OCI-LY7 (cell line): ENCODE data around the gene TARP.

Experiments
- BruUV-seq: library from RNA; stranded (reverse); fragments of 400-500 nt; replicated peaks from 2 replicates; lab custom pipeline; 2021; lab: Mats Ljungman, UMichigan
- CTCF ChIA-PET: fragments of 300-600 bp; sonication (Branson Sonifier 250); formaldehyde crosslinking; loops from one replicate; lab custom pipeline; 2022; ENCODE audit warnings: antibody characterized with exemption; ENCODE audit not compliant: unreplicated experiment; lab: Charles Lee
- POLR2A ChIA-PET: fragments of 300-600 bp; sonication (Branson Sonifier 250); formaldehyde crosslinking; loops from one replicate; lab custom pipeline; 2022; ENCODE audit warnings: antibody characterized with exemption; lab: Charles Lee
- DNase-seq: peaks from one replicate; pipeline ENCODE4 v3.0.0-alpha.2; 2015; ENCODE audit warnings: low spot score
- H2AFZ ChIP-seq: fragments of 200-600 bp; sonication (generic), shearing (Covaris generic); 2 replicates; pipeline ENCODE4 v1.6.1; 2014; ENCODE audit warnings: mild to moderate bottlenecking, antibody characterized with exemption, low read length, moderate library complexity
- H3K27ac ChIP-seq: fragments of 200-600 bp; sonication (generic); 2 replicates; pipeline ENCODE4 v1.5.1; 2014; ENCODE audit warnings: mixed run types, low read depth, mild to moderate bottlenecking, moderate library complexity, low read length, inconsistent platforms; ENCODE audit not compliant: poor library complexity, severe bottlenecking
- H3K36me3 ChIP-seq: fragments of 200-600 bp; sonication (generic); 2 replicates; pipeline ENCODE4 v1.6.1; 2014; ENCODE audit warnings: mild to moderate bottlenecking, antibody characterized with exemption, low read length, moderate library complexity, mixed read lengths; ENCODE audit not compliant: insufficient read depth
- H3K4me1 ChIP-seq: fragments of 200-600 bp; sonication (generic); 2 replicates; pipeline ENCODE4 v1.5.1; 2014; ENCODE audit warnings: mild to moderate bottlenecking, low read length; ENCODE audit not compliant: insufficient read depth, poor library complexity, severe bottlenecking
- H3K4me2 ChIP-seq: fragments of 200-600 bp; sonication (generic); 2 replicates; pipeline ENCODE4 v1.6.1; 2014; ENCODE audit warnings: mild to moderate bottlenecking, low read length
- H3K4me3 ChIP-seq: fragments of 200-600 bp; sonication (generic); 2 replicates; pipeline ENCODE4 v1.5.1; 2014; ENCODE audit warnings: mild to moderate bottlenecking, low read depth, low read length; ENCODE audit not compliant: poor library complexity, severe bottlenecking
- H3K79me2 ChIP-seq: fragments of 200-600 bp; sonication (generic); 2 replicates; pipeline ENCODE4 v1.6.1; 2016; ENCODE audit warnings: low read depth, mild to moderate bottlenecking, low read length, moderate library complexity, mixed read lengths; ENCODE audit not compliant: insufficient read depth
- H3K9me2 ChIP-seq: fragments of 200-600 bp; sonication (generic); 2 replicates; pipeline ENCODE4 v1.6.1; 2016; ENCODE audit warnings: mild to moderate bottlenecking, low read length, mixed read lengths; ENCODE audit not compliant: insufficient read depth
- H3K9me3 ChIP-seq: fragments of 200-600 bp; sonication (generic); 2 replicates; pipeline ENCODE4 v1.6.1; 2014; ENCODE audit warnings: mild to moderate bottlenecking, mixed run types, low read length, mixed read lengths
- H4K20me1 ChIP-seq: fragments of 200-600 bp; sonication (generic); 2 replicates; pipeline ENCODE4 v1.6.1; 2014; ENCODE audit warnings: mild to moderate bottlenecking, antibody characterized with exemption, low read length, moderate library complexity, mixed read lengths; ENCODE audit not compliant: insufficient read depth
- EZH2phosphoT487 ChIP-seq: fragments of 200-600 bp; sonication (generic); IDR thresholded peaks from 2 replicates; pipeline ENCODE4 v1.6.1; 2018; ENCODE audit warnings: low read depth, borderline replicate concordance, mild to moderate bottlenecking, mixed run types, antibody characterized with exemption, low read length, moderate library complexity, mixed read lengths
- intact Hi-C: fragments of 100-400 bp; cut with micrococcal nuclease; formaldehyde crosslinking; loops from one replicate; pipeline ENCODE4 v1.10.0; 2022; ENCODE audit not compliant: unreplicated experiment
- TF ChIP-seq, protein P1 (sequence below): fragments of 200-600 bp; sonication (generic); conservative IDR thresholded peaks from 2 replicates; pipeline ENCODE4 v1.5.1; 2014; ENCODE audit warnings: mild to moderate bottlenecking, antibody characterized with exemption, low read length, moderate library complexity, mixed read lengths

The TARP gene

DNA sequence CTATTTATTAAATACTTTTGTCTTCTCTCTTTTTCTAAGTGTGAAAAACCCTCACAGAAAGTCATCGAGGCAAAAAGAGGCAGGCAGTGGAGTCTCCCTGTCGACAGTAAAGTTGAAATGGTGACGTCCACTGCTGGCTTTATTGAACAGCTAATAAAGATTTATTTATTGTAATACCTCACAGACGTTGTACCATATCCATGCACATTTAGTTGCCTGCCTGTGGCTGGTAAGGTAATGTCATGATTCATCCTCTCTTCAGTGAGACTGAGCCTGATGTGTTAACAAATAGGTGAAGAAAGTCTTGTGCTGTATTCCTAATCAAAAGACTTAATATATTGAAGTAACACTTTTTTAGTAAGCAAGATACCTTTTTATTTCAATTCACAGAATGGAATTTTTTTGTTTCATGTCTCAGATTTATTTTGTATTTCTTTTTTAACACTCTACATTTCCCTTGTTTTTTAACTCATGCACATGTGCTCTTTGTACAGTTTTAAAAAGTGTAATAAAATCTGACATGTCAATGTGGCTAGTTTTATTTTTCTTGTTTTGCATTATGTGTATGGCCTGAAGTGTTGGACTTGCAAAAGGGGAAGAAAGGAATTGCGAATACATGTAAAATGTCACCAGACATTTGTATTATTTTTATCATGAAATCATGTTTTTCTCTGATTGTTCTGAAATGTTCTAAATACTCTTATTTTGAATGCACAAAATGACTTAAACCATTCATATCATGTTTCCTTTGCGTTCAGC, 43.4 kb downstream of the TARP start:
- POLR2A ChIA-PET: no interaction called here
- Histone ChIP-seq H2AFZ (no peak overlapping the region), H4K20me1 (no peaks in the 10 kb centered on the region), H3K79me2 (no peaks in the 10 kb centered on the region), H3K9me3 (no peaks in the 10 kb centered on the region), H3K9me2 (no peaks in the 10 kb centered on the region), H3K4me3 (no peak overlapping the region), H3K4me1 (no peaks in the 10 kb centered on the region), H3K27ac (no peak overlapping the region), H3K4me2 (no peak overlapping the region), H3K36me3 (0 out of 2 replicates have a peak, but pooled peaks cover 7% of the 10 kb centered on the region)
- BruUV-seq: no TSS peak
- no peak for DNase-seq
- CTCF ChIA-PET: no interaction called here
- no peak for TF ChIP-seq EZH2phosphoT487
- TF ChIP-seq, protein P1, sequence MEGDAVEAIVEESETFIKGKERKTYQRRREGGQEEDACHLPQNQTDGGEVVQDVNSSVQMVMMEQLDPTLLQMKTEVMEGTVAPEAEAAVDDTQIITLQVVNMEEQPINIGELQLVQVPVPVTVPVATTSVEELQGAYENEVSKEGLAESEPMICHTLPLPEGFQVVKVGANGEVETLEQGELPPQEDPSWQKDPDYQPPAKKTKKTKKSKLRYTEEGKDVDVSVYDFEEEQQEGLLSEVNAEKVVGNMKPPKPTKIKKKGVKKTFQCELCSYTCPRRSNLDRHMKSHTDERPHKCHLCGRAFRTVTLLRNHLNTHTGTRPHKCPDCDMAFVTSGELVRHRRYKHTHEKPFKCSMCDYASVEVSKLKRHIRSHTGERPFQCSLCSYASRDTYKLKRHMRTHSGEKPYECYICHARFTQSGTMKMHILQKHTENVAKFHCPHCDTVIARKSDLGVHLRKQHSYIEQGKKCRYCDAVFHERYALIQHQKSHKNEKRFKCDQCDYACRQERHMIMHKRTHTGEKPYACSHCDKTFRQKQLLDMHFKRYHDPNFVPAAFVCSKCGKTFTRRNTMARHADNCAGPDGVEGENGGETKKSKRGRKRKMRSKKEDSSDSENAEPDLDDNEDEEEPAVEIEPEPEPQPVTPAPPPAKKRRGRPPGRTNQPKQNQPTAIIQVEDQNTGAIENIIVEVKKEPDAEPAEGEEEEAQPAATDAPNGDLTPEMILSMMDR: no peak
- intact Hi-C loops: no loop called here

DNA sequence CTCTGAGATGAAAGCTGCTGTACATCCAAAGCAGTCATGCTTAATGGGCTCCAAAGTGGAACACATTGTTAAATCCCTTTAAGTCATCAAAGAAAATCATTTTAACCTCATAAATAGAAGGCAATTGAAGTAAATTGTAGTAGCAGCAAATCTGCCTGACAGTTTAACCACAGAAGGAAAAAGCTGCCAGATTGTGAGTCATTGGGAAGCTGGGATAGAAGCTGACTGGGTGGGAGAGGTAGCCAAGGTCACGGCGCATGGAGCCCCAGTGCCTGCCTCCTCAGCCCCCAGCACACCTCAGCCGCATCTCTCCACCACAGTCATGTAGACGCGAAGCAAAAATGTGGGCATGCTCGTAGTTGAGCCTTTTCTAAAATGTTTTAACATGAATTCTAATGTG, 44.0 kb downstream of the TARP start:
- BruUV-seq: no TSS peak
- Histone ChIP-seq H3K4me2 (no peak overlapping the region), H3K9me2 (no peaks in the 10 kb centered on the region), H2AFZ (no peak overlapping the region), H3K79me2 (no peaks in the 10 kb centered on the region), H3K27ac (no peak overlapping the region), H4K20me1 (no peaks in the 10 kb centered on the region), H3K9me3 (no peaks in the 10 kb centered on the region), H3K36me3 (0 out of 2 replicates have a peak, but pooled peaks cover 7% of the 10 kb centered on the region), H3K4me3 (no peak overlapping the region), H3K4me1 (no peaks in the 10 kb centered on the region)
- CTCF ChIA-PET: no interaction called here
- intact Hi-C loops: no loop called here
- TF ChIP-seq, protein P1: no peak
- TF ChIP-seq EZH2phosphoT487: no peak
- POLR2A ChIA-PET: no interaction called here
- no peak for DNase-seq

DNA sequence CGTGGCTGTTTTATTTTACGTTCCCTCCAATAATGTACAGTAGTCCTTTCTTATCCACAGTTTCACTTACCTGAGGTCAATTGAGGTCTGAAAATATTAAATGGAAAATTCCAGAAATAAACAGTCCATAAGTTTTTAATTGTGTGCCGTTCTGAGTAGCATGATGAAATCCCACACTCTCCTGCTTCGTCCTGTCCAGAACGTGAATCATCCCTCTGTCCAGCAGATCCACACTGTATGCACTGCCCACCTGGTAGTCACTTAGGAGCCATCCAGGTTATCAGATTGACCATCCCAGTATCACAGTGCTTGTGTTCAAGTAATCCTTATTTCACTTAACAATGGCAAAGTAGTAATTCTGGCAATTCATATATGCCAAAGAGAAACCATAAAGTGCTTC, 49.0 kb downstream of the TARP start:
- H3K4me1 ChIP-seq: no peaks in the 10 kb centered on the region
- H3K4me2 ChIP-seq: no peak overlapping the region
- H3K4me3 ChIP-seq: no peak overlapping the region
- H3K9me3 ChIP-seq: no peaks in the 10 kb centered on the region
- peaks cover 19% of the 10 kb centered on the region; the same call in 1 of the 2 replicates for H3K36me3 ChIP-seq
- ChIA-PET POLR2A (no interaction called here), CTCF (no interaction called here)
- H3K9me2 ChIP-seq: no peaks in the 10 kb centered on the region
- no peak overlapping the region for H3K27ac ChIP-seq
- no peak for TF ChIP-seq EZH2phosphoT487
- TF ChIP-seq, protein P1: no peak
- intact Hi-C loops: no loop called here
- no peaks in the 10 kb centered on the region for H4K20me1 ChIP-seq
- no peak overlapping the region for H2AFZ ChIP-seq
- no peaks in the 10 kb centered on the region for H3K79me2 ChIP-seq
- BruUV-seq: no TSS peak
- DNase-seq: no peak
